NCI-H82 (cell line): ENCODE results near the gene WDR48.

Source experiments
- DNase-seq: peaks from one replicate; lab custom pipeline; 2025; lab: John Stamatoyannopoulos, UW

The WDR48 gene

DNA sequence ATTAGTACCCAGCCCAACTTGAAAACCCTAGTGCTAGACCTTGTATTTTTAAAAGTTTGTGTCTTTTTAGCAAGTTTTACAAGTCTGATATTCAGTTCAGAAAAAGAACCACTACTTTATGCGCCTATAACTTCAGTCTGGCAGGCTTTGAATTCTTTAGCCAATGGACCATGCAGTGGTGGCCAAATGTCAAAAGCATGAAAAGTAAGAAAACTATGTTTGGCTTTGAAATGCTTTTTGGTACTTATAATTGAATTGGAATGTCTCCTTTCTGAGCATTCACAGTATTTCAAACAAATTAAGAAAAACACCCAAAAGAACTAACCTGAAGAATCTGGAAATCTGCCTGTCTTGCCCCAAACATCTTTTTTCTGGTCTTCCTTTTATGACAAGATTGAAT, 12.8 kb downstream of the WDR48 start:
- no peak for DNase-seq

DNA sequence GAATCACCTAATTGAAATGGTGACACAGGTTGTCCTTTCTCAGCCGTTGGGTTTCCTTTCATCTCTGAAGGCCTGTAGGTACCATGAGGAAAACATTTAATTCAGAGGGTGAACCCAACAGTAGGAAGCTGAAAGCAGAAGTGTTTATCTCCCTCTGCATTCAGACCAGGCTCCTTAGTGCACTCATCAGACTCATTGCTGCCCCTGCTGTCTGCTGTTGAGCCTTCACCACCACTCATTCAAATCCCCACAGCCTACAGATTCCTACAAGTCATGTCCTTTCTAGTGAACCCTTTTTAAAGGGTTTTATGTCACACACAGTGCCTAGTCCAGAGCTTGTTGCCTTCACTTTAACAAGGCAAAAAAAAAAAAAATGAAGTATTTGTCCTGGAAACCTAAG, 13.4 kb downstream of the WDR48 start:
- DNase-seq, result peak; percentile 44

DNA sequence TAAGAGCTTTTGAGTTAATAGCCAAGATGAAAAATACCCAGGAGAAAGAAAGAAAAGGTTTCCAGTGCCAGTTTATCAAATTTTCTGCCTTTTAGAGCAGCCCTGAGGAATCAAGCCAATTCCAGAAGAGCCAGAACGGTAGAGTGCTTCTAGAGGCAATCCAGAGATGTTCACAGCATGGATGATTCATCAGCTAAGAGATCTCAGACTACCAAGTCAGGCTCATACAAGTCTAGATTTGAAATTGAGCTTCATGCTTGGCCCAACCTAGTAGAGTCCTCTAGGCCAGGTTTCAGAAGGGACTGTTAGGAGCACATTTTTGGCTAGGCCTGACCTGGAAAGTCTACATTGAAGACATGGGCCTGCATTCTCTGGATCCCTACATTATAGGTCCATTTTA, 15.5 kb downstream of the WDR48 start:
- no peak for DNase-seq

DNA sequence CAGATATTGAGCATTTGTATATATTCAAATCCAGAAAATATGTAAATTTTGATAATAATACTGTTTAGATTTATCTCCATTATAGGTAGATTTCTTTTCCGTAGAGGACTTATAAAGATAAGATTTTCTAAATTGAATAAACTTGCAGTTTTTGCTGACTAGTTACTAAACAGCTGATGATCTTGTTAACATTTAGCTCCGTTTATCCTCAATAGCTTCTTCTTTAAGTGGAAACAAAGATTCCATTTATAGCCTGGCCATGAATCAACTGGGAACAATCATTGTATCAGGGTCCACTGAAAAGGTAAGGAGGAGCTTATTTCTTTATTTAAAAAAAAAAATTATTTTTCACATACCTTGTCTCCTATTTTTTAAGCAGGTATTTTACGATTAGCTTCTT, 16.7 kb downstream of the WDR48 start:
- no peak for DNase-seq

DNA sequence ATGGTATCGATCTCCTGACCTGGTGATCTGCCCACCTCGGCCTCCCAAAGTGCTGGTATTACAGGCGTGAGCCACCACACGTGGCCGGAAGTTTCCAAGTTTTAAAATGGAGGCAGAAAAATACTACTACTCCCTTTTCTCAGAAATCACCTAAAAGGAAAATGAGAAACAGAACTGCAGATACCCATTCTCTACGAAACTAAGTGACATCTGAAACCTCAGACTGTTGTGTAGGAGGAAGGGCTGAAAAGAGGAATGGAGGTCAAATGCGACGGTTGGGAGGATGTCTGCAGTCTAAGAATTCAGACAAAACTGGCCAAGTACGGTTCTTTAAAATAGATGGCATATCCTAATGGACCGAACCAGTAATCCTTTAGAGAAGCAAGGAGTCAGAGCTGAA, 24.1 kb downstream of the WDR48 start:
- DNase-seq, result no peak

DNA sequence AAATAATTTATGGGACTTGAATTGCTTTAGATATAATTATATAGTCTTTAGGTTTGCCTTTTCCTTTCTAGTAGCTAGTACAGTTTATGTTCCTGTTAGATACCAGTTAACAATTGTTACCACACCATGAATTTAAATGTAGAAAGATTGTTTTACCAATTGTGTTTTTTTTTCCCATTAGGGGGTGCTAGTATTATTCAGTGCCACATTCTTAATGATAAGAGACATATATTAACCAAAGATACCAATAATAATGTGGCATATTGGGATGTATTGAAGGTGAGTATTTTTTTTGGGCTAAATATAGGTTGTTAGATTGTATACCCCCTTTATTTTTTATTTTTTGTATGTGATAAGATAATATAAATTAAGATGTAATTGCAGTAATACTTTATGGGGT, 27.7 kb downstream of the WDR48 start:
- no peak for DNase-seq

DNA sequence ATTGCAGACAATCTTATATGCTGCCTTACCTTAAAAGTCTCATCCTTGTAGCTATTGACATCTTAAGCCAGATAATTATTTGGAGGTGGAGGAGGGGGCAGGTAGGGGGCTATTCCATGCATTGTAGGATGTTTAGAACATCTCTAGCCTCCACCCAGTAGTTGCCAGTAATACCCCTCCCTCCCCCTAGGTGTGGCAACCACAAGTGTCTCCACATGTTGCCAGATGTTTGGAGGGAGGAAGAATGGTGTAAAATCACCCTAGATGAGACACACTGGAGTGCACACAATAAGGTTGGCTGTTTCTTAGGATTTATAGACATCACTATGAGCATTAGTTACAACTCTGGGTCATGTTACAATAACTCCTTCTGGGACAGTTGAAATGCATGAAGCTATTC, 28.2 kb downstream of the WDR48 start:
- no peak for DNase-seq

DNA sequence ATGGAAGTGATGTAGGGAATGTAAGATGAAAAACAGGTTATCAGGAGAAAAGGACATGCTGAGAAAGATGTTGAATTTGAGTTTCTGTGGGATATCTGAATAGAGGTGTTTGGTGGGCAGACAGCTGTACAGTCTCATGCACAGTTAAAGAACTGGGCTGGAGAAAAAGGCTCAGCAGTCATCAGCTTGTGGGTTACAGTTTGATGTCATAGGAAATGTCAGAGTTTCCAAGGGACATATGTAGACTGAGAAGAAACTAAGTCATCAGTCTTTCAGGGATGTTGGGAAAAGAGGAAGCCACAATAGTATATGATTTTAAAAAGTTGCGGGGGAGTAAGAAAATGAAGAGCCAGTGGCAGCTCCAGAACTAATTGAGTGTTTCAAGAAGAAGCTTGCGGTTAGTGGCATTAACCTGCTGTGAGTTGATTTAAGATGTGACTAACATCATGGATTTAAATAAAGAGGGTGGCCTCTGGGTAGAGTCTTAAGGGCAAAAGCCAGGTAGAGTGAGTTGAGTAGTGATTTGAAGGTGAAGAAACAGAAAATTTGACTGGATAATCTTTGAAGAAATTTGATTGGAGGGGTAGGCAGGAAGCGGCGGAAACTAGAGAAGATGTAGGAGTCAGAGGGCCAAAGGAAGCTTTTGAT, 31.0 kb downstream of the WDR48 start:
- no peak for DNase-seq

DNA sequence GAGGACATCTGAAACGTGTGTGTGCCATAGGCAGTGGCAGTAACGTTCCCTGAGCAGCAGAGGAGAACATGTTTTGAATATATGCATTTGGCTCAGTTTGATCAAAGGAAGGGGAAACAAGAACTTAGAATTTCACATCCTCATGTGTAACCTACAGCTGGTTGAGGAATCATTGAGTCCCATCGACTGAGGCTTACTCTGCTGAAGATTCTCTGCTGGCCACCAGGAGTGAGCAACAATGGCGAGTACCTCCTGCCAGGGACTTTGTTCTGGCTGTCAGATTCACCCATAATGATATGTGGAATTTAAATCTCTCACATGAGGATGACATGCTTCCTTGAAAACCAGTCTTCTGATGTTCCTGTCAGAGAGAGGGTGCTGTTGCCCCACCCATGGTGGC, 34.3 kb downstream of the WDR48 start:
- DNase-seq, result no peak

DNA sequence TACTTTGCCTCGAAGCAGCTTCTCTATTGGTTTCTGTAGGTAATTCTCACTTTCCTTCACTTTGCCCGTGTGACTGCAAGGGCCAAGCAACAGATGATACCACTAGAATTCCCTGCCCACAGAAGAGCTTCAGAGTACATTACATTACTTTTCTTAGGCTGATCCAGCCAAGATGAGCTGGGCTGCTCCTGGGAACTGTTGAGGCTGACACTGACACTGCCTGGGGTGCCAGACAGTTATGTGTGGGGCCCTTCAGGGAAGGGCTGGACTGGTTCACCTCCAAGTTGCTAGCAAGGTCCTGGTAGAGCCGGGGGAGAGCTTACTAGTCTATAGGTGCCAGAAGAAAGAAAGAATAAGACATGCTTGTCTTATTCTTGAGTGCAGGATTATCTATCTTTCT, 36.6 kb downstream of the WDR48 start:
- no peak for DNase-seq

DNA sequence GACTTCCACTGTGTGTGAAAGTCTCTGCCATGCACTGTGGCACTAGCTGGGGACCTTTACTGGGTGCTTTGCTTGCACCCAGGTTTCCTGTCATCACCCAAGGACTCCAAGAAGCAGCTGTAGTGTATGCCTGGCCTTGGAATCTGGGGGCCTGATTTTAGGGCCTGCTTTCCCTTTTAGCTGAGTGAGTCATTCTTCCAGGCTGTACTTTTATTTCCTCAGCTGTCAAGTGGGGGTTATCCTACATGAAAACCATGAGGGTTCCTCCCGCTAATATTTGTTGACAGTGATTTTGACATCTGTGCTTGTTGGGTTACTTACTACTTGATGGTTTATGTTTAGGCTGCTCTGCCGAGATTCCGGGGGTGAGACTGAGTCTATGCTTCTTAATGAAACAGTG, 37.1 kb downstream of the WDR48 start:
- no peak for DNase-seq

DNA sequence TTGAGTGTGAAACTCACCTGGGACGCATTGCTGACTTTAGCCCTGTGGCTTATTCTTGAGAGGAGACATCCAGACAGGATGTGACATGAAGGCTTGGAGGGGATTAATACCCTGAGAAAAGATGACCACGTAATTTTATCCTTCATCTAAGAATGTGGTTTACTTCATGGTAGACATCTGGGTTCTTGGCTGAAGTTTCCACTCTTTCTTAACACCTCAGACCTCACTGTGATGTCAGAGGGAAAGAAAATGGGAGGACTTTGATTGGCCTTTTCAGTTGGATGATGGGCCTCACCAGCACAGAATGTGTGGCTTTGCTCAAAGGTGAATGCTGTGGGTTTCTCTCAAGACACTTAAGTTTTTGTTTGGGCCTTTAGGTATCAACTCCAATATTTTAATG, 39.1 kb downstream of the WDR48 start:
- DNase-seq, result no peak

DNA sequence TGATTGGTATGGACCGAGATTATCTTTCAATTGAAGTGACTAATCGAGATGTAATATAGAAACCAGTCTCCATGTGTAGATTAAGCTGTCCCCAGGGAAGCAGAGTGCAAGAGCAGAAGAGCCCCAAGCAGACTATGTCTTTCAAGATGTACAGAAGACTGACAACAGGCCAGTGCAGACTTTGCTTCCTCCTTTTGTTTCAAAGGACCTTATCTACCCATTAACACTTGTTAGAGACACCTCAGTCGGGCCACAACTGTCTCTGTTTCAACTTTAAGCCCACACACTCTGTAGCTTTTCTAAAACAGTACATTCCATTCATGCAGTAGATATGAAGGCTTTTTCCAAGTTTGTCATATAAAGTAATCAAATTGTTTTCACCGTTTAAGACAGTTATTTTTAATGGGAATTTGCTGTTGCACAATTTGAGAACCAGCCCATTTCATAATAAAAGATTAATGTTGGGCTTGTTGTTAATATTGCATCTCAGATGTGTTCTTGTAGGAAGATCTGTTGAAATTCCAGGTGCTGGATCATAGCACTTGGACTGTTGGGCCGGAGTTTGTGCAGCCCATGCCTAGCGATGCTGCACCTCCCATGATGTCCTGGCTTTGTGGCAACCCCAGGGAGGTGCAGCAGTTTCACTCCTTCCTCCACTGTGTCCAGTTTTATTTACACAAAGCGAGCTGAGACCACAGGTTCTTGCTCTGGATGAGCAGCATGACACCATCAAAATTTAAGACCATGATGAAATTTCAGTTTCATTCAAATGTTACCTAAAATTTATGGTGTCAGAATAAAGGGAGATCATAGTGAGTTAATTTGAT, 43.2 kb downstream of the WDR48 start:
- DNase-seq, result no peak

DNA sequence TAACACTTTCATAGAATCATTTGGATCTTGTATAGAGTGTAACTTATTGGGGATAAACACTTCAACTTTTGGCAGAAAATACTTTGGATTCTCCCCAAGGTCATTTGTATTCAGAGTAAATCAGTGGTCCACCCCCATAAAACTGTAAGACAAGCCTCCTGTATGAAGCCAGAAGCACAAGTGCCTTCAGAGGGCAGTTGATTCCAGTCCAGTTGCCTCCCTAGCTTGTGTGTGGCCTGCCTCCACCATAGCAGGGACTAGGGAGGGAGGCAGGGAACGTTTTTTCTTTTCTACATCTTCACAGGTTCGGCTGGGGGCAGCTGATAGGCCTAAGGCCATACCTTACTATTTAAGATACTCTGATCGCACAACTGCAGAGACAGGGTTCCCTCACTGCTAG, 44.0 kb downstream of the WDR48 start:
- no peak for DNase-seq

DNA sequence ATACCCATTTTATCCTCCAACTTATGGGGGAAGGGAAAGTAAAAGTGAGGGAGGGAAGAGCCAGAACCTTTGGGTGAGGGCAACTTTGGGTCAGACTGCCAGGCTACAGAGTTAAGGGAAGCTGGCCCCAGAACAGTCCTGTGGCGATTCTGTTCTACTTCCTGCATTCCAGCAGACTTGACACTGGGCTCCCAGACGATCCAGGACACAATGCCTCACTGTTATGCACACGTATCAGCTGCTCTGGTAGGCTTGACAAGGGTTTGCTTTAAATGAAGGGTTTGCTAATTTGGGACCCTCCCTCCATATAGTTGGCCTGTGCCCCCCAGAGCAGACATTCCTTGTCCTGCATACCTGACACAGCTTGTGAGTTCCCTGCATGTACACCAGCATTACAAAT, 45.0 kb downstream of the WDR48 start:
- DNase-seq, result no peak

DNA sequence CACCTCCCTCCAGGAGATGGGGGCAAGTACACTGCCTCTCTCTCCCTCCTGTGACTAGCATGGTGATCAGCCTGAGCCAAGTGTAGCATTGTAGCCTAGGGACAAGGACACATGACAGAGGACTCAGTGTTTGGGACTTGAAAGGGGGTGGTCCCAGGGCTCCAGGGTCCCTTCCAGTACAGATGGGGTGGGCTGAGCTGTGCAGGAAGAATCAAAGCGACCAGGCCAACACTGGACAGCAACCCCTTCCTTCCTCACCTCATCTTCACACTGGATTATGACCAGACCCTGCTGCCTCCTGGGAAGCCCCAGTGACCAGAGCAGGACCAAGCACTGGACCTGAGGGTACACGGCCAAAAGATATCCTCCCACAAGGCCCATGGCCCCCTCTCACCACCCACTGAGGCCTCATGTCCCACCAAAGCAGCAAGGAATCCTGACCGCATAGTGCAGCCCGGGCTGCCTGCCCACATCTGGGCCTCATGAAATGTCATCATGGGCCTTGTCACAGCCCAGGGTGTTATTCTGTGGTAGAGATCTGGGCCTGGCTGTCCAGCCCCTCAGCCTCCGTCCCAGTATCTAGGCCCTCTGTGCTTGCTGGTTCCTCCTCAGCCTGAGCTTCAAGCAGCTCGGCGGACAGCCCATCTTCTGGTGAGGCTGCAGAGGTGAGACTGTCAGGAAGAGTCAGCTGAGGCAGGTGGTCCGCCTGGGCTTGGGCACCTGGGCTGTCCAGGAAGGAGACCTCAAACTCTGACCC, 46.1 kb downstream of the WDR48 start:
- DNase-seq, result no peak

DNA sequence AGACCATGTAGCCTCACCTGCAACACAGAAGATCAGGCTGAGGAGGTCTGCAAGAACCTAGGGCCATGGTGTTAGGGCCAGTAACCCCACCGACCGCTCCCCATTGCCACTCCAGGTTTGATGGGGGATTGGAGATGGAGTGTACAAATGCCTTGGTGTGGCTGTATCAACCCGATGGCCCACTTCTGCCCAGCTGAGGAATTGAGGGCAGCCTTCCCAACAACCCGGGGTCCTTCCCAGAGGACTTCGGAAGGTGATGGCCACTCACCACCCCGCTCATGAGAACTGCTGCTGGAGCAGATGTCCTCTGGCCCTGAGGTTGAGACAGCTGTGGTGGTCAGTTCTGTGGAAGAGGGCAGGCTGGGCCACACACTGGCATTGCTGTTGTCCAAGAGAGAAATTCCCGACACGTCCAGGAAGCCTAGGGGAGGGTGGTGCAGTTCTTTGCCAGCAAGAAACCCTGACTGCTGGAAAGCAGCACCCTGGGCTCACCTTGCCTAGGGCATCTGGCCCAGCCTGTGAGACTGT, 46.7 kb downstream of the WDR48 start:
- DNase-seq, result no peak

DNA sequence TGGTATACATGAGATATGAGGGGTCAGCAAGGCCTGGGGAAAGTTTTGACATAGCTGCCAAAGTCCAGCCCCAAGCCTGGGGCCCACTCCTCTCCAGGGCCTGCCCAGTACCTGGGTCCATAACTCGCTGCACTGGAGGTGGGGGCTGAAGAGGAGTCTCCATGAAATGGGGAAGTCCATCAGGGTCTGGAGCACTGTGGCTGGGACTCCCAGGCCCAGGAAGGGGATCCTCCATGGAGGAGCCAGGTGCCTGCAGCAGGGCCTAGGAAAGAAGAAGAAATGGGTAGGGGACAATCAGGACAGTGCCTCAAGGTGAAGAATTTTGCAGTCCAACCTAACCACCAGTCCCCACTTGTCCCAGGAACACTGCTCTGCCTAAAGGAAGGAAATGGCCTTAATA, 47.4 kb downstream of the WDR48 start:
- no peak for DNase-seq

DNA sequence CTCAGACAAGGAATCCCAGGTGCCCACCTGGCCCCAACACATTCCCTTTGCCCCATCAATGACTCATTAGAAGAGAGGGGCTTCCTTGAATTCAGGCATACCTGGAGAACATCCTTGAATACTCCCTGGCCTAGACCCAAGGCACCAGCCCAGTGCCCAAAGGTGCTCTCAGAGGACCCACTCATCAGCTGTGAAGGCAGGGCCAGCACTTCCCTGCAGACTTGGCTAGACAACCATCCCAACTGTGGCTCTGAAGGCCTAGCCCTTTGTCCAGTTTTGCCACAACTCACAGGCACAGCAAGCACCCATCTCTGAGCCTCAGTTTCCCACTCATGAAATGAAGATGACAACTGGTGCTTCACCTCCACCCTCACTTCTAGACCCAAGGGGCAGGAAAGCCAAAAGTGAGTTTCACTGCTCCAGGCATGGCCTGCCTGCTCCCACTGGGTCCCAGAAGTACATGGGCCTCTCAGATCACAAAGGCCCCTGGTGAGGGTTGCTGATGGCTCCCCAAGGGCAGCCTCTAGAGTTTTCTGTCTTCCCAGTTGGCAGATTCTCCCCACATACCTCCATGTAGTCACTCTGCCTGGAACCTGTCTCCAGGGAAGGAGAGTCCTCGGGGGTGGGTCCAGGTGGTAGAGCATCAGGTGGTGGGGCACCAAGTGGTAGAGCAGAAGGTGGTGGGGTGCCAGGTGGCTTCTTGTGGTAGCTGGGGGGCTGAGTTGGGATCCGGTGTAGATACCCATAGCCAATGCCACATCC, 48.1 kb downstream of the WDR48 start:
- no peak for DNase-seq

DNA sequence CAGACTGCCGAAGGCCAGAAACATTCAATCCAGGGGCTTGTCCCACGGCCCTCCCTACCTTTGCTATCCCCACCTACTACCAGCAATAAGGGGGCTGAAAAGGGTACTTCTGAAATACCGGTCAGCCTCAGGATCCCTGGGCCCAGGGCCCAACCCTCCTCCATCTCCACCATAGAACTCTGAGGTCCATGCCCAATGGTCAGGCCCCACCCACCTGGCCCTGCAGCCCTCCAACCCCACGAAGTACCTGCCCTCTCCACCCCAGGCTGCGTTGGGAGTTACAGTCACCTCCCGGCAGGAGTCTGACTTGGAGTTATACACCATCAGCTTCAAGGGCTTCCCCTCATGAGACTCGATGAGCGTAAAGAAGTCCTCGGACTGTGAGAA, 48.7 kb downstream of the WDR48 start:
- DNase-seq, result no peak

DNA sequence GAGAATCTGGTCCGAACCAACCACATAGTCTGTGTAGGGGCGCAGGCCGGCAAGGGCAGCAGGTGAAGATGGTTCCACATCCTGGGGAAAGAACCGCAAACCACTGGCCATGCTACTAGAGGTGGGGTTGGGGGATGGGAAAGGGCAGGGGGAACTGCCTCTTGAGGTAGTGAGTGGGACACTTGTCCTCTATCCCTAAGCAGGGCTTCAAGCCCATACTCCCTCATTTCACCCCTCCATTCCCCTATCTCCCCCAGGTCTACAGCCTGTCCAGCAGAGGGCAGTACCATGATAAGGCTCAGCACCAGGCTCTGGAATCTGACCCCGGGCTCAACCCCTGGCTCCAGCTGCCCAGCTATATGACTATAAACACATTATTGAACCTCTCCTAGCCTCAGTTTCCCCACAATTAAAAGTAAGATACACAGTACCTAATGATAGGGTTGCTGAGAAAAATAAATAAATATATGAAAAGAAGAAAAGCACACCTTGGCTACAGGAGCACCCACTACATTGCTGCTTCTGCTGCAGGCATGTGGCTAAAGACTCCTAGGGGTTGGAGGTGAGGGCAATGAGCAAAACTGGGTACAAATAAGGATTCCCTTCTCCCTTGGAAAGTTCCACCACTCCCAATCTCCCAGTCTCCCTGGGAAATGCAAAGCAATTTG, 49.3 kb downstream of the WDR48 start:
- peak; percentile 63 for DNase-seq
